Measurements from ENCODE around the gene TSPO.

Gene TSPO

DNA sequence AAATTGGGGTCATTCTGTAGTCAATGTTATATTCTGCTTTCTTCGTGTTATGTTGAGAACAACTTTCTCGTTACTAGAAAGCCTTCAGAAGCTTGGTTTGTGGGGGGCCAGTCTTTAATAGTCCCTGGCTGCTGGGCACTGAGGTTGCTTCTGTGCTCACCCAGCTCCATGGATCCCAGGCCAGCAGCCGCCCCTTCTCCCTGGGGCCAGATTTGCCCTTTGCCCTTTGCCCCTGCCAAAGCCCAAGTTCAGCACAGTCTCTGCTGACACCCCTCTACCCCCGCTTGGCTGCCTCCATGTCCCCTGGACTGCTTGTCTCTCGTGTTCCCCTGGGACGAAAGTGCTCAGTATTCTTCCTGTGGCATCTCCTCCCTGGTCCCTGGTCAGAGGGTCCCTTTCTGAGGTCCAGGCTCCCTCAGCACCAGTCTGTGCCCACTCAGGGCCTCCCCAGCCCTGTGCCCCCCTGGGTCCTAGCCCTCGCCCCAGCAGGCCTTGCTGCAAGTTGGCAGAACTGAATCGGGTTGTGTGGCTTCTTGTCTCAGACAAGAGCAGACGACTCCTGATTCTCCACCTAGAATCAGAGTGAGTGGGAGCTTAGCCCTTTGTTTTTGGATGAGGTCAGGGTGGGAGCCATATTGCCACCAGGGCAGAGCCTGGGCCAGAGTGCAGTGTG, 6.7 kb downstream of the TSPO start:
- DNase-seq (ENCODE audit: low read depth in 3 of 3, low spot score in 1 of 3): no peak

DNA sequence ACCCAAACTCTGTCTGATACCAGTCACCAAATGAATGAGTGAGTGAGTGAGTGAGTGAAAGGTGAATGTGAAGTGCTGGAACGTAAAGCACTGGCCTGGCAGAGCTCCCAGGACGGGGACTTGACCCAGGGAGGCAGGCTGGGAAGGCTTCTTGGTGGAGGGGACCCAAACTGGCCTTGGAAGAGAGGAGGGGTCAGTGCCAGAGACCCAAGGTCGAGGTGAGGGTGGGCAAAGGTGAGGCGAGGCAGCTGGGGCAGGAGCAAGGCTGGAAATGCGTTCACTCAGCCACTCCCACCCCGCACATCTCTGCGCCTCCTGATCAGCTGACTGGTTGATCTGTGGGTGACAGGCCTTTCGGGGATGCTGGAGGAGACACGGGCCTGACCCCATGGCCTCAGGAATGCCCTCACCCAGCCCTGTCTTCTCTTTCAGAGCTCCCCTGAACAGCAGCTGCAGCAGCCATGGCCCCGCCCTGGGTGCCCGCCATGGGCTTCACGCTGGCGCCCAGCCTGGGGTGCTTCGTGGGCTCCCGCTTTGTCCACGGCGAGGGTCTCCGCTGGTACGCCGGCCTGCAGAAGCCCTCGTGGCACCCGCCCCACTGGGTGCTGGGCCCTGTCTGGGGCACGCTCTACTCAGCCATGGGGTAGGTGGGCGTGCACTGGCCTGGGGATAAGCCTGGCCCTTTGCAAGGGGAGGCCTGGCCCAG, 7.6 kb downstream of the TSPO start:
- DNase-seq (ENCODE audit: low read depth in 3 of 3, low spot score in 1 of 3): no peak

DNA sequence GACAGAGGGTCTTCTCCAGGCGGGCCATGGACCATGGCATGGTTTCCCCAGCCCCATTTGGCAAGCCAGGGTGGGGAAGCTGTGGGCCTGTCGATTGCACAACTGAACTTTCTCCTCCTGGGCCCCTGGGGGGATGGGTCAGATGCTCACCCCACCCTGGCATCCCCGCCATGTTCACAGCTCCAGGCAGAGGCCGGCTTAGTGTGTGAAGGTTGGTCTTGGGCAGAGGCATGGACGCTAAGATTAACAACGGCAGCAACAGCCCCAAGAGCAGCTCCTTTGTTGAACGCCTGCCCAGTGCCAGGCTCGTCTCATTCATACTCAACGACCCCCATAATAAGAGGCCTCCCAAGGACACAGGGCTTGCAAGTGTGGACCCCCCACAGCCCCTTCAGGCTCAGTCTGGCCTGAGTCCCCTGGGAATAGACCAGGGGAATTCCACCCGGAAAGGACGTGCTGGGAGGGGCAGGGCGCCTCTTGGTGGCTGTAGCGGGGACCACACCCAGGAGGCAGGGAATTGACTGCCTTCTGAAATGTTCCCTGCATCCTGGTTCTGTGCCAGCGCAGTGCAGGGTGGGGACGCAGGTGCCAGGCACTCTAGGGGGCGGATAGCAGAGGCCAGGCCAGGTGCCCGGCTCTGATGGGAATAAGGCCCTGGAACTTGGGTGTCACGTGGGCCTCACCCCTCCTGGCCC, 8.3 kb downstream of the TSPO start:
- DNase-seq (ENCODE audit: low read depth in 3 of 3, low spot score in 1 of 3): no peak

DNA sequence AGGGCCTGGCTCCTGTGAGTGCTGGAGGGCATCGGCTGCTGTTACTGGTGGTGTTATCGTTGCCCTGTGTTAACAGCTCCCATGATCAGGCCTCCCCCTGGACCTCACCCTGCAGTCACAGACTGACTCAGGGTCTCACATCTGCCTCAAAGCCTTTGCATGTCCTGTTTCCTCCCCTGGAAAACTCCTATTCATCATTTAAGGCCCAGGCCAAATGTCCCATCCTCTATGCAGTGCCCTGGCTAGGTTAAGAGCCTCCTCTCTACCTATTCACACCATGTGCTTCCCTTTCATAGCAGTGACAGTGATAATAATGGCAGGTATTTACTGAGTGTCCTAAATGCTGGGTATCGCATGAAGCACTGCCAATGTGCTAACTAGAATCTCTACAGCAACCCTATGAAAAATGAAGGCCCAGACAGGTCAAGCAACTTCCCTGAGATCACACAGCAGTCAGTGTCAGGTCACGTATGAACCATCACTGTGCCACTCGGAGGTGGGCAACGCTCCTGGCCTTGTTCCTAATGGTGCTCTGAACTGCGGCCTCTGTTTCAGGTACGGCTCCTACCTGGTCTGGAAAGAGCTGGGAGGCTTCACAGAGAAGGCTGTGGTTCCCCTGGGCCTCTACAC, 9.3 kb downstream of the TSPO start:
- no peak for DNase-seq (ENCODE audit: low read depth in 3 of 3, low spot score in 1 of 3)

DNA sequence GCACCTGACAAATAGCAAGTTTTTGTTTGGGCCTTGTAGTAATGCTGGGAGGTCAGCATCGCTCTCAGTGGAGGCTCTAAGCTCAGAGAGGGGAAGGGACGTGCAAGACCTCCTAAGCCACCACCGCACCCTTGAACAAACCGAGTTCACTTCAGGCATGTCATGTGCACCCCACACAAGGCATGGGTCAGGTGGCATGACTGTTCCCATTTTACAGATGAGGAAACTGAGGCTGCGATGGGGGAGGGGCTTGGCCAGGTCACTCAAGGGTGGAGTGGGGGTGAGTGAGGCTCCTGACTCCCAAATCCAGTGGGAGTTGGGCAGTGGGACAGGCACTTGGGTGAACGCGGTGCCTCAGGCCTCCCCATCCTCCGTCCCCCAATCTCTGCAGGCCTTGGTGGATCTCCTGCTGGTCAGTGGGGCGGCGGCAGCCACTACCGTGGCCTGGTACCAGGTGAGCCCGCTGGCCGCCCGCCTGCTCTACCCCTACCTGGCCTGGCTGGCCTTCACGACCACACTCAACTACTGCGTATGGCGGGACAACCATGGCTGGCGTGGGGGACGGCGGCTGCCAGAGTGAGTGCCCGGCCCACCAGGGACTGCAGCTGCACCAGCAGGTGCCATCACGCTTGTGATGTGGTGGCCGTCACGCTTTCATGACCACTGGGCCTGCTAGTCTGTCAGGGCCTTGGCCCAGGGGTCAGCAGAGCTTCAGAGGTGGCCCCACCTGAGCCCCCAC, 11.2 kb downstream of the TSPO start:
- no peak for DNase-seq (ENCODE audit: low read depth in 3 of 3, low spot score in 1 of 3)

DNA sequence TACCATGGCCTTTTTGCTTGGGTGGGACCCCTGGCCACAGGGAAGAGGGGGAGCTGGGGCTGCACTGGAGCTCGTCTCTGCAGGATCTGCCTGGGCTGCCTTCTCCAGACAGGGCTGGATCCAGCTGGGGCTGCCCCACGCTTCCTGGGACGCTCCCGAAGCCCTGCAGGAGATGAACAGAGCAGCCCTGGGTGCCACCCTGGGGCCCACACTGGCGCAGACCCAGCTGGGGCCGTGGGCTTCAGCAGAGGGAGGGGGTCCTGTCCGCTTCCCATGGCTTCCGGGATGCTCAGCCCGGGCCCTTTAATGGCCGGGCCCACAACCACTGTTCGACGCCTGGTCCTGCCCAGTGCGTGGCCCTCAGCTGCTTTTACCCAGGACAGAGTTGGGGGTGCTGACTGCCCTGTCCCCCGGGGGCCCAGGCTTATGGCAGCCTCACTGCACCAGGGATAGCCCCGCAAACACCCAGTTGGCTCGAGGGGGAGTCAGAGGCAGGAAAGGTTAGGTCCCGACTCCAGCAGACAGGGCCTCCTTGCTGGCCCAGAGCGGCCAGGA, 12.0 kb downstream of the TSPO start:
- DNase-seq (ENCODE audit: low read depth in 3 of 3, low spot score in 1 of 3): no peak

DNA sequence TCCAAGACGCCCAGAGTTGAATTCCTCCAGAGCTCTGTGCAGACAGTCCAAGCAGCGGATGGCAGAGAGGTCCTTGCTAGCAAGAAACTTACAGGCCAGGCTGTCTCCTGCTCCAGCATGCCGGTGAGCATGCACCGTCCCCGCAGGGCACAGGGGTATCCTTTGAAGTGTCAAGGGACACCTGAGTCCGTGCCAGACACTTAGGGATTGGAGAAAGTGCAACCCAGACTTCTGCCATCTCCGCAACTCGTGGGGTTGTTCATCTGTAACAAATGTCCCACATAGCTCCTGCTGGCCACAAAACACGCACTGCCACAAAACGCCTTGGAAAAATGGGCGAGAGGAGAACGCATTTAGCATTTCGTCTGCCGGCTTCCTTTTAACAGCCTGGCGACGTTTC, 13.3 kb downstream of the TSPO start:
- no peak for DNase-seq (ENCODE audit: low read depth in 3 of 3, low spot score in 1 of 3)

DNA sequence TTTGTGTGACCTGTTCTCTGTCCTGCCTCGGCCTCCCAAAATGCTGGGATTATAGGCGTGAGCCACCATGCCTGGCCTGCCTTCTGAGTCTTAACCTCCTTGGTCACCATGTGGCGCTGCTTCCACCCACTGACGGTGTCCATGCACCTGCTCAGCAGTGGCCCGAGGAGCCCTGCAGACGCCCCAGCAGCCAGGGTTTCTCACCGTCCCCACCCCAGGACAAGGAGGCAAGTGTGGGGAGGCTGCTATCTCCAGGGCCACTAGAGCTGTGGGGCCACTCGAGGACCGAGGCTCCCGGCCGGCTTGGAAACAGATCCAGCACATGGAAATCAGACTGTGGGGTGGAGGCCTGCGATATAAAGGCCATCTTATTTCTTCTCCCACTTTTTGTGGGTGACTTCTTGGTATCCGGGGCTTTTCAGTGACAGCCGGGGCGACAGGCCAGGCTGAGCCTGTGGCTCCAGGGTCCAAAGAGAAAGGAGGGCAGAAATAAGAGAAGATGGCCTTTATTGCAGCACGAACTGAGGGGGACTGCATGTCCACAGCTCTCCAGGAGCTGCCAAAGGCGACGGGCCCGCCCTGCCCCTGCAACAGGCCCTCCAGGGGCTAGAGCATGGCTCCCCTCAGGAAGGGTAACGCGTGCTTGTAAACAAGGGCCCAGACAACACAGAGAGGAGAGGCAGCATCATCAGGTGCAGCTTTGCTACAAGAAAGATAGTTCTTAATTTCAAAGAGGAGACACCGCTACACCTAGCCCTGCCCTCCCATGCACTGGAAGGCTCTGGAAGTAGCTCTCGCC, 15.0 kb downstream of the TSPO start:
- no peak for DNase-seq (ENCODE audit: low read depth in 3 of 3, low spot score in 1 of 3)

DNA sequence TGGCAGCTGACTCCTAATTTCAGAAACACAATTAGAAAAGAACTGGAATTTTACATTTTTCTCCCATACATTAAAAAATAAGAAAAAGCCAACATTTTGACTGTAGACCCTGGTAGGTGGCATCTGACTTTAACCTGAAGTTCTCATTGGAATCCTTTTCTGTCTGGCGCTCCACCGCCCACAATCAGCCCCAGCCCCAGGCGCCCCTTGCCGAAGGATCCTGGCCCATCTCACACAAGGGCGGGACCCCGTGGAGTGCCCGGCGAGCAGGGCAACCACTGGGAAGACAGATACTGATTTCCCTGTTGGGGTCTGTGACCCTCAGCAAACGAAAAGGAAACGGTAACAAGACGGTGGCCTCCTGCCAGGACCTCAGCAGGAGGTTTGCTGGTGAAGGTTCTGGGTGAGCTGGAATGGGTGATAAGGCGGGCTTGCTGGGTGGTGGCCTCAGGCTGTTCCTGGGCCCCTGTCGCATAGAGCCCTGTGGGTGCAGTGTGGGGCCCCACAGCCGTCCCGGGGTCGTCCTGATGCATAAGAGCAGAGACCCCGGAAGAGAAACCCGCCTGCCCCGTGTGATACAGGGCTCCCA, 15.7 kb downstream of the TSPO start:
- no peak for DNase-seq (ENCODE audit: low read depth in 3 of 3, low spot score in 1 of 3)

DNA sequence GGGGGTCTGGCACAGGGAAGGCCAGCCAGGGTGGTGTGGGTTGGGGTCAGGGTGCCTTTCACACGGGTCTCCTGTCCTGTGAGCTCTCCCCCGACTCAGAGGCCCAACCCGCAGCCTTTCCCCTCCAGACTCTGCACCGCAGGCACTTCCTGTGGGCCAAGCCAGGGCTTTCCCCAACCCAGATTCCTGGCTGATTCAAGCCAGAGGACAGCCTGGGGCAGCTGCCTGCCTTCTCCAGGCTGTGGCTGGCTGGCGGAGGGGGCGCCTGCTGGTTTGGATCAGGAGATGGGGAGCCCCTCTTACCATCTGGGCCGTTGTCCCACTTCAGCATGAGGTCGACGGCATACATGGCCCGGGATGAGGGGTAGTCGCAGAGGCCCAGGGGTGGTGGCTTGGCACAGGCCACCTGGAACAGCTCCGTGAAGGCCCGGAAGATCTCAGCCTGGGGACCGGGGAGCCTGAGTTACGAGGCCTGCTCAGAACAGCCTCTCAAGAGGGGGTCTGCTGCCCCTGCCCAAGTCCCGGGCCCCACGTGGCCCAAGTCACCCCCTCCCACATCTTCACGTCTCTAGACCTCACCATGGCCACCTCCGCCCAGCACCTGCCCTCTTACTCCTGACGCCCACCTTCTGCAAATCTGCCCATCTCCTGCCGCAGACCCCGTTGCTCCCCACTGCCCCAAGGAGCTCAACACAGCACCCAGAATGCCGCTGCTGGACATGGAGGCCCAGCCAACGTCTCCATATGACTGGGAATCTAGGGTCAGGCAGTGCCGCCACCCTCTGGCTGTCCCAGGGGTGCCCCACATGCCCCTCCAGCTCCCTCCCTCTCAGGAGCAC, 17.3 kb downstream of the TSPO start:
- DNase-seq (ENCODE audit: low read depth in 3 of 3, low spot score in 1 of 3): no peak

DNA sequence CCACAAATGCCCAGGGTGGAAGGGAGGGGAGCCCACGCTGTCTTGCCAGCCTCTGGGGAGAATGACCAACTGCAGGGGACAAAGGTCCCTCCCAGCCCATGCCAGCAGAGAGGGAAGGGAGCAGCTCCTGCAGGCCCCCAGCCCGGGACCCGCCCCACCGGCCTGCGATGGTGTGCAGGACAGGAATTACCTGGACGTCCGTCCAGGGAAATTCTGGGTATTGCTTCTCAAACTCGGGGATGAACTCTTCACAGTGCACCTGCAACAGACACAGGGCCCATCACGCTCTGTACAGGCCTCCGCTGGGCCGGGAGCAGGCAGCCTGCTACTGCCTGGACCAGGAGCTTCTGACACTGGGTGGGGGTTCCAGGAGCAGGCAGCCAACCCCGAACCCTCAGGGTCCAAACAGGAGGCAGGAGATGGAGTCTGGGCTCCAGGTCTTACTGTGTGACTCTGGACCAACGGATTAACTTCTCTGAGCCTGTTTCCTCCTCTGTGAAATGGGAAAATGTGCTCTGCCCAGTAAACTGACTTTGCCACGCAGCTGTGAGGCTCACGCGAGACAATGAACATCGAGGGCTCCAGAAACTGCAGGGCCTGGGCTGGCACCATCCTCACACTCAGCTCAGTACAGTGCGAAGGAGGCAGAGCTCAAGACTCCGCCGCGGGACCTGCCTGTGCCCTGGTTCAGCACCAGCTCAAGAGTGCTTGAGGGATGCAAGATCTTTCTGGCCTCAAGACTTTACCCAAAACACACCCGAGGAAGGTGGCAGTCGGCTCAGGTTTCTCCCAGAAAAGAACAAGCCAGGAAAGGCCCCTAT, 18.2 kb downstream of the TSPO start:
- DNase-seq (ENCODE audit: low read depth in 3 of 3, low spot score in 1 of 3): no peak

DNA sequence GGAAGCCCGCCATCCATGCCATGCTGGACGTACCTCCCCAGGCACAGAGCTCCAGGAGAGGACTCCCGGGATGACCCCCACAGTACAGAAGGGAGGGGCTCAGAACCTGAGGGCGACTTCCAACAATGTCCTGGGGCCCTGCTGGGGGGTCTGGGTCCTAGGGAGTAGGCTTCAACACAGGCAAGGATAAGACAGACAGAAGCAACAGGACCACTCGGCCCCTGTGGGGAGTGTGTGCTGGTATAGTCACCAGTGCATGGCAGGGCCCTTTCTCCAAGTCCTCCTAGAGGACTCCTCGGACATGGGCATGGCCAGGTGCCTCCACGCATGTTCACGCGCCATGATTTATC, 18.7 kb downstream of the TSPO start:
- no peak for DNase-seq (ENCODE audit: low read depth in 3 of 3, low spot score in 1 of 3)

DNA sequence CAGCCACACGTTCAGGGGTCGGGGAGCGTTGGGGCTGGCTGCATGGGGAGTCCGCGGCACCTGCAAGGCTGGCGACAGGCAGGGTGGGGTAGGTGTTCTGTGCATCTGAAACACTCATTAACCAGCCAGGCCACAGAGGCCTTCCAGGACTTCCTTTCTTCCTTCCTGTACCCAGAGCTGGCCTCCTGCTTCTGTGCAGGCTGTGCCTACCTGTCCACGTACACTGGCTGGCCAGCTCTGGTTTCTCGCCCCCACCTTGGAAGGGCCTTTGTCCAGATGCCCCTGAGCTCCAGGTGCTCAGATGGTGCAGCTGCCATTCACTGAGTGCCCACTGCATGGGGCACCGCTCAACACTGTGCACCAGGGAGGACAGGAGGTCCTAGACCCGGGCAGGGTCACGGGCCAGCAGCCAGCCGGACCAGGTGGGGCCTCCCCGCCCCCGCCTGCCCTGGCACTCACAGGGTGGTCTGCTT, 19.7 kb downstream of the TSPO start:
- DNase-seq (ENCODE audit: low read depth in 3 of 3, low spot score in 1 of 3): no peak

DNA sequence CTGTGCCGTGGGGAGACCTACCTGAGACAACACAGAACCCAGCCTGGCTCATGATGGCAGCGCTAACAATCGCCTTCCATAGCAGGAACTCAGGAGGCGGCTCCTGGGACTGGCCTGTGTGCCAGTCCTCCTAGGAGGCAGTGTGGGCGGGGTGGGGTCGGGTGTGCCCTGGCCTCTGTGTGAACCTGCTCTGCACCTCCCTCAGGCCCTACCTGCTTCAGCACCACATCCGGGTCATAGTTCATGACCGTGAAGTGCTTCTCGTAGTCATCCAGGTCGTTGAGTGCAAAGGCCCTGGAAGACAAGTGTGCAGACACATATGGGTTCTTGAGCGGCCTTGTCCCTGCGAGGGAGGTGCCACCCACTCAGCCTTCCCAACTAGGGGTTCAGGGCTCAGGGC, 20.2 kb downstream of the TSPO start:
- DNase-seq (ENCODE audit: low read depth in 3 of 3, low spot score in 1 of 3): no peak

DNA sequence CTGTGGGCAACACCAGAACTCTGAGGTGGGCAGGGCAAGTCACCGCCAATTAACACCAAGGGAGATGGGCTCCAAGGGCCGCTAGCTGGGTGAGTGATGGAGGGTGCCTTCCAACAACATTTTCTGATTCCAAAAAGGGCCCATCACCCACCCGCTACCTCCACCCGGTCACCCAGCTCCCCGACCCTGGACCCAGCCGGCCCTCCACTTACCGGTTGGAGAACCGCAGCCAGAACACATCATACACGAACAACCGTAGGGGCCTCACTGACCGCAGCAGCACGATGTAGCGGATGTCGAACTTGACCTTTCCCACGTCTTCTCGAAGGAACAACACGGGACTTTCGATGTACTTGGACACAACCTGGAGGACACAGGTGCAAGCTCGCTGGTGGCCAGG, 20.8 kb downstream of the TSPO start:
- no peak for DNase-seq (ENCODE audit: low read depth in 3 of 3, low spot score in 1 of 3)

DNA sequence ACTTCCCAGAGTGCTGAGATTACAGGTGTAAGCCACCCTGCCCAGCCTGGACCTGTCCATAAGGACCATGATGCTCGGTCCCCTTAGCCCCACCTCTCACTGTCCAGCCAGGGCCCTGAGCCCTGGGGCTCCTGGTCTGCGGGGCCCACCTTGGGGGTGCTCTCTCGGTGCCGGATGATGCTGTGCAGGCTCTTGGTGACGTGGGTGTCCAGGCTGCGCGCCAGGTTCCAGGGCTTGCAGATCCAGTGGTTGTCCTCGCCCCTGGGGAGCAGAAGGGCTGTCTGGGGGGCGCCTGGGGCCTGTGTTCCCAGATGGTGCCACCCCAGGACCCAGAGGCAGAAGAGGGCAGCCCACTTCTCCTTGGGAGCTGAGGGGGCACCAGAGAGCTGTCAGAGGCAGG, 22.2 kb downstream of the TSPO start:
- no peak for DNase-seq (ENCODE audit: low read depth in 3 of 3, low spot score in 1 of 3)

DNA sequence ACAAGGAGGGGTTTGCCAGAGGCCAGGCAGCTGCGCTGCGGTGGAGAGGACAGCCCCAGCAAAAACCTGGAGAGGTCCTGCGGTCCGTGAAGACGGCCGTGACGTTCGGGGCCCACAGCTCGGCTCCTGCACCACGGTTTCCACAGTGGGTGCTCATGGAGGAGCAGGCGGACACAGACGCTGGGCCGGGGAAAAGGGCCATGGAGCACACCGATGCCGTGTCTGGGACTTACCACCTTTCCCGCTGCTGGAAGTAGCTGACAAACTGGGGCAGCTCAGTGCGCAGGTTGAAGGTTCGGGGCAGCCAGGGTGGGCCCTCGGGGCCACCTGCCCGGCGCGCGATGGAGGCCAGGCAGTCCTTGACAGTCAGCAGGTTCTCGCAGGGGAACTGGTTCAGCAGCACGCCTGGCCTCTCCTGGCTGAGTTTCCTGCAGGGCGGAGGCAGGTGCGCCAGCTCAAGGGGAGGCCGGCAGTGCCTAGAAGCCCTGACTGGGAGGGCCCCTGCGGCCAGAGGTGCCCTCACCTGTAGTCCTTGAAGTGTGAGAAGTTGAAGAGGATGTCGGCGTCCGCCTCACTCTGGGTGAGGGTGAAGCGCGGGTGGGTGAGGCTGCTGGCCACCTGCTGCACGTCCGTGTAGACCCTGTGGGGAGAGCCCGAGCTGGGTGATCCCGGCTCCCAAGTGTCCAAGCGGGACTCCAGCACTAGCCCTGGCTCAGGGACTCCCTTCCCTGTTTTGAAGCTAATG, 22.8 kb downstream of the TSPO start:
- DNase-seq (ENCODE audit: low read depth in 3 of 3, low spot score in 1 of 3): no peak

All from stimulated activated CD4-positive, alpha-beta T cell treated with anti-CD3 and anti-CD28 coated beads, TNF-alpha, amount 100 ng/mL, for 1 hour (primary cell).